GM12892 (cell line): ENCODE data around the gene MEGF11.

ENCODE experiments used
- POLR2A ChIP-seq: IDR thresholded peaks from 2 replicates; pipeline ENCODE4 v1.6.1; 2011; ENCODE audit warnings: low read depth, low read length, control low read depth
- POLR2AphosphoS5 ChIP-seq: IDR thresholded peaks from 2 replicates; pipeline ENCODE4 v1.6.1; 2011; ENCODE audit warnings: low read depth, low read length, control low read depth
- TAF1 ChIP-seq: IDR thresholded peaks from 2 replicates; pipeline ENCODE4 v1.6.1; 2011; ENCODE audit warnings: low read depth, mild to moderate bottlenecking, control low read depth, low read length, borderline replicate concordance

- TF ChIP-seq POLR2AphosphoS5 = no peak
- TF ChIP-seq TAF1 = no peak
- no peak for TF ChIP-seq POLR2A
Observed at GRCh38 chr15:66234798-66235197, 18.8 kb downstream of the MEGF11 start.
